HL-60 (cell line): ENCODE results near the gene APBB2.

Experiments used
- CTCF ChIP-seq: IDR thresholded peaks from one replicate; pipeline ENCODE4 v1.5.1; 2011; ENCODE audit warnings: low read length, control low read depth, inconsistent platforms; ENCODE audit not compliant: insufficient read depth
- POLR2AphosphoS5 ChIP-seq: IDR thresholded peaks from 2 replicates; pipeline ENCODE4 v1.6.1; 2012; ENCODE audit warnings: low read depth
- REST ChIP-seq: IDR thresholded peaks from 2 replicates; pipeline ENCODE4 v1.6.1; 2012; ENCODE audit warnings: low read depth; ENCODE audit not compliant: insufficient replicate concordance

GRCh38 chr4:40967550-40967949 is 246.8 kb downstream of the APBB2 start:
- no peak for TF ChIP-seq CTCF
- no peak for TF ChIP-seq REST
- TF ChIP-seq POLR2AphosphoS5: no peak
